Erythroblast (primary cell): ENCODE measurements around the gene IDUA.

Source experiments
- DNase-seq, 2 experiments: peaks; one replicate each; lab custom pipeline; 2025; lab: John Stamatoyannopoulos, UW
- GATA1 ChIP-seq: IDR thresholded peaks from 2 replicates; pipeline ENCODE4 v1.6.1; 2011; ENCODE audit warnings: low read depth, mild to moderate bottlenecking, control low read depth, low read length, moderate library complexity
- POLR2A ChIP-seq: IDR thresholded peaks from 2 replicates; pipeline ENCODE4 v1.6.1; 2011; ENCODE audit warnings: mild to moderate bottlenecking, low read length

IDUA gene

GRCh38 chr4:1002131-1002630 lies 15.3 kb downstream of the IDUA start:
- TF ChIP-seq POLR2A: no peak
- peak; percentile 46 to 53 for DNase-seq

- TF ChIP-seq POLR2A: no peak
- DNase-seq: no peak
Observed at GRCh38 chr4:1002631-1003251, 15.9 kb downstream of the IDUA start.

- no peak for DNase-seq
- TF ChIP-seq POLR2A (no peak), GATA1 (no peak)
Observed at GRCh38 chr4:1003271-1004070, 16.6 kb downstream of the IDUA start.

- no peak for TF ChIP-seq POLR2A
- no peak for TF ChIP-seq GATA1
- DNase-seq: no peak
Observed at GRCh38 chr4:1004071-1004418, 17.2 kb downstream of the IDUA start.

GRCh38 chr4:1004557-1005485 lies 18.0 kb downstream of the IDUA start:
- no peak for DNase-seq
- no peak for TF ChIP-seq POLR2A
- no peak for TF ChIP-seq GATA1

GRCh38 chr4:1006856-1007255 lies 20.0 kb downstream of the IDUA start:
- no peak for DNase-seq
- no peak for TF ChIP-seq GATA1
- TF ChIP-seq POLR2A: no peak

- no peak for TF ChIP-seq POLR2A
- no peak for TF ChIP-seq GATA1
- DNase-seq: no peak
Observed at GRCh38 chr4:1008840-1009541, 22.1 kb downstream of the IDUA start.

- TF ChIP-seq GATA1 (no peak), POLR2A (no peak)
- DNase-seq: peak; percentile 78 to 90
Observed at GRCh38 chr4:1009542-1010394, 22.9 kb downstream of the IDUA start.

- DNase-seq: peak; percentile 52 to 62
- no peak for TF ChIP-seq POLR2A
- no peak for TF ChIP-seq GATA1
Observed at GRCh38 chr4:1010395-1011021, 23.7 kb downstream of the IDUA start.

- TF ChIP-seq GATA1: no peak
- TF ChIP-seq POLR2A: no peak
- peak; percentile 89 to 90 for DNase-seq
Observed at GRCh38 chr4:1011022-1011665, 24.3 kb downstream of the IDUA start, which contains the start of gene FGFRL1. TSS of gene FGFRL1 (plus strand) at chr4:1011626. CDS start at chr4:1012486, 860 bp downstream.

- TF ChIP-seq POLR2A: no peak
- TF ChIP-seq GATA1: no peak
- no peak for DNase-seq
Observed at GRCh38 chr4:1011666-1012033, 24.8 kb downstream of the IDUA start.
